ENCODE results near the gene RPL15. TPM values are rescaled to one million over a fixed set of nuclear protein-coding genes. Genes with fewer than 3 reads are reported as not detected.

RPL15 gene
- total and polyA plus RNA-seq, 10 of the 15 experiments (the other 5 are each of a cell fraction or from before 2014, with no cell fraction given), result 2,885 to 10,761 (median 4,017) TPM

DNA sequence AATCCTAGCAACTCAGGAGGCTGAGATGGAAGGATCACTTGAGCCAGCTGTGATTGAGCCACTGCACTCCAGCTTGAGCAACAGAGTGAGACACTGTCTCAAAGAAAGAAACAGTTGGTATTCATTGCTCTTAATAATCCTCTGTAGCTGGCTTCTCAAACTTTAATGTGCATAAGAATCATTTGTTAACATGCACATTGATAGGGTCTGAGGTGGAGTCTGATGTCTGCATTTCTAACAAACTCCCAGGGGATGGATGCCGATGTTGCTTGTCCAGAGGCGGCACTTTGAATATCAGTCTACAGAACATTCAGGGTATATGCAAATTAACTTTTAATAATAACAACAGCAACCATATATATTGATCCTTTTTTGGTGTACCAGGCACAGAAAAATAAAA is 40.0 kb upstream of the RPL15 start:
- no TSS peak for BruUV-seq (replicated peaks)
- H3K4me3 ChIP-seq, result no peak overlapping the region
- in situ Hi-C loops (cut with MboI) (no loop called here), intact Hi-C loops (cut with micrococcal nuclease; ENCODE audit: unreplicated experiment) (no loop called here)
- H2AFZ ChIP-seq (ENCODE audit: control insufficient read depth, low read depth, low read length), result no peak overlapping the region
- CTCF ChIA-PET, result interaction anchor here (0.7 to 3.6 kb wide), 7 partner anchors 9 to 114 kb away, joined by 3 to 13 read pairs (median 3); no protein-coding TSS in a partner anchor
- SMC1A ChIA-PET (ENCODE audit: uncharacterized antibody, unreplicated experiment), result interaction anchor here (0.6 to 3.3 kb wide), 9 partner anchors 8 to 53 kb away, joined by 3 to 11 read pairs (median 3); no protein-coding TSS in a partner anchor
- H3K4me2 ChIP-seq (ENCODE audit: control insufficient read depth, insufficient read depth), result no peak overlapping the region
- FAIRE-seq (no peak), DNase-seq (ENCODE audit: low read depth, low spot score) (no peak), ATAC-seq (no peak)
- H3K4me1 ChIP-seq (ENCODE audit: control insufficient read depth, insufficient read depth, low read length), result no peaks in the 10 kb centered on the region
- peaks cover 2 to 8% of the 10 kb centered on the region in 2 experiments for H3K36me3 ChIP-seq (ENCODE audit: control insufficient read depth in 2 of 2, insufficient read depth in 2 of 2, low read length in 1 of 2)
- POLR2A ChIA-PET, result interaction anchor here (1.0 kb wide), 1 partner anchor 70 kb away, joined by 3 read pairs; no protein-coding TSS in a partner anchor
- WGBS (ENCODE audit: insufficient coverage, insufficient replicate concordance, low lambda C conversion rate, missing lambda C conversion rate), result 84% methylated on average over 2 of the region's 2 CpGs
- RAD21 ChIA-PET (ENCODE audit: unreplicated experiment), result interaction anchor here (2.2 kb wide), 1 partner anchor 43 kb away, joined by 5 read pairs; no protein-coding TSS in a partner anchor
- H3K79me2 ChIP-seq (ENCODE audit: control insufficient read depth, insufficient read depth, low read length), result peaks cover 36% of the 10 kb centered on the region
- no peaks in the 10 kb centered on the region for H3K27me3 ChIP-seq (replicated peaks in 1 of 2; ENCODE audit: control insufficient read depth in 2 of 2, insufficient read depth in 2 of 2, low read length in 1 of 2)
- H4K20me1 ChIP-seq (ENCODE audit: control insufficient read depth, insufficient read depth), result no peaks in the 10 kb centered on the region
- TF ChIP-seq, protein P1, sequence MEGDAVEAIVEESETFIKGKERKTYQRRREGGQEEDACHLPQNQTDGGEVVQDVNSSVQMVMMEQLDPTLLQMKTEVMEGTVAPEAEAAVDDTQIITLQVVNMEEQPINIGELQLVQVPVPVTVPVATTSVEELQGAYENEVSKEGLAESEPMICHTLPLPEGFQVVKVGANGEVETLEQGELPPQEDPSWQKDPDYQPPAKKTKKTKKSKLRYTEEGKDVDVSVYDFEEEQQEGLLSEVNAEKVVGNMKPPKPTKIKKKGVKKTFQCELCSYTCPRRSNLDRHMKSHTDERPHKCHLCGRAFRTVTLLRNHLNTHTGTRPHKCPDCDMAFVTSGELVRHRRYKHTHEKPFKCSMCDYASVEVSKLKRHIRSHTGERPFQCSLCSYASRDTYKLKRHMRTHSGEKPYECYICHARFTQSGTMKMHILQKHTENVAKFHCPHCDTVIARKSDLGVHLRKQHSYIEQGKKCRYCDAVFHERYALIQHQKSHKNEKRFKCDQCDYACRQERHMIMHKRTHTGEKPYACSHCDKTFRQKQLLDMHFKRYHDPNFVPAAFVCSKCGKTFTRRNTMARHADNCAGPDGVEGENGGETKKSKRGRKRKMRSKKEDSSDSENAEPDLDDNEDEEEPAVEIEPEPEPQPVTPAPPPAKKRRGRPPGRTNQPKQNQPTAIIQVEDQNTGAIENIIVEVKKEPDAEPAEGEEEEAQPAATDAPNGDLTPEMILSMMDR (IDR thresholded peaks at IDR 0.05 in 2 of 3, conservative IDR thresholded peaks at IDR 0.05 in 1 of 3; ENCODE audit: control insufficient read depth in 2 of 3, extremely low read depth in 1 of 3, insufficient read depth in 1 of 3, low read depth in 3 of 3, low read length in 3 of 3), result no peak
- TF ChIP-seq CREM (IDR thresholded peaks at IDR 0.05; ENCODE audit: low read depth), result no peak
- no peak for TF ChIP-seq BRCA1 (IDR thresholded peaks at IDR 0.05; ENCODE audit: low read depth, low read length)
- no peak for TF ChIP-seq BMI1 (IDR thresholded peaks at IDR 0.05; ENCODE audit: borderline replicate concordance)
- TF ChIP-seq BACH1 (IDR thresholded peaks at IDR 0.05; ENCODE audit: borderline replicate concordance), result no peak
- no peak for TF ChIP-seq TCF12 (IDR thresholded peaks at IDR 0.05; ENCODE audit: low read depth, low read length)
- TF ChIP-seq ZNF24 (IDR thresholded peaks at IDR 0.05), result no peak
- H3K9ac ChIP-seq (ENCODE audit: control insufficient read depth, insufficient read depth, low read length), result no peak overlapping the region
- no peaks in the 10 kb centered on the region for H3K9me3 ChIP-seq (replicated peaks; ENCODE audit: control insufficient read depth, insufficient read depth, low read length)
- H3K27ac ChIP-seq (ENCODE audit: control insufficient read depth, insufficient read depth), result no peak overlapping the region
